OCI-LY1 (cell line): Measurements from ENCODE around the gene PTF1A.

Experiments used
- EZH2 ChIP-seq: fragments of 200-600 bp; sonication (generic), shearing (Covaris generic); IDR thresholded peaks from 2 replicates; pipeline ENCODE4 v1.8.0; 2017; ENCODE audit warnings: borderline replicate concordance, mixed run types, mild to moderate bottlenecking, antibody characterized with exemption, low read length, moderate library complexity, mixed read lengths
- TF ChIP-seq, protein P1 (sequence below): fragments of 200-600 bp; sonication (generic), shearing (Covaris generic); IDR thresholded peaks from 2 replicates; pipeline ENCODE4 v1.5.1; 2017; ENCODE audit warnings: mild to moderate bottlenecking, antibody characterized with exemption, low read length, moderate library complexity, mixed read lengths

DNA sequence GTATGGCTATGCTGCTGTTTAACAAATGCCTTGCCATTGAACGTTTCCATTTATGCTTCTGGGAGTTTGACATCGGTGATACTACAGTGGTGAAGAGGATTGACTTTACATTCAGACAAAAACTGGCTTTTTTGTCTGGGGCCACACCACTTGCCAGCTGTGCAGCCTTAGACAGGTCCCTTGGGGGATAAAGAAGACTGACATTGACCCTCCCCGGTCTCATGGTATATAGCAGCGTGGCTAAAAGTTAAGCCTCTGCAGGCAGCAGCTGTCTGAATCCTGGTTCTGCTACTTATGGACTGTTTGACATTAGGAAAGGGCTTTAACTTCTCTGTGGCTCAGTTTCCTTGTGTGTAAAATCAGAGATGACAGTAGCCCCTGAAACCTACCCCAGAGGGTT lies 42.0 kb upstream of the PTF1A start:
- TF ChIP-seq, protein P1, sequence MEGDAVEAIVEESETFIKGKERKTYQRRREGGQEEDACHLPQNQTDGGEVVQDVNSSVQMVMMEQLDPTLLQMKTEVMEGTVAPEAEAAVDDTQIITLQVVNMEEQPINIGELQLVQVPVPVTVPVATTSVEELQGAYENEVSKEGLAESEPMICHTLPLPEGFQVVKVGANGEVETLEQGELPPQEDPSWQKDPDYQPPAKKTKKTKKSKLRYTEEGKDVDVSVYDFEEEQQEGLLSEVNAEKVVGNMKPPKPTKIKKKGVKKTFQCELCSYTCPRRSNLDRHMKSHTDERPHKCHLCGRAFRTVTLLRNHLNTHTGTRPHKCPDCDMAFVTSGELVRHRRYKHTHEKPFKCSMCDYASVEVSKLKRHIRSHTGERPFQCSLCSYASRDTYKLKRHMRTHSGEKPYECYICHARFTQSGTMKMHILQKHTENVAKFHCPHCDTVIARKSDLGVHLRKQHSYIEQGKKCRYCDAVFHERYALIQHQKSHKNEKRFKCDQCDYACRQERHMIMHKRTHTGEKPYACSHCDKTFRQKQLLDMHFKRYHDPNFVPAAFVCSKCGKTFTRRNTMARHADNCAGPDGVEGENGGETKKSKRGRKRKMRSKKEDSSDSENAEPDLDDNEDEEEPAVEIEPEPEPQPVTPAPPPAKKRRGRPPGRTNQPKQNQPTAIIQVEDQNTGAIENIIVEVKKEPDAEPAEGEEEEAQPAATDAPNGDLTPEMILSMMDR: no peak
- no peak for TF ChIP-seq EZH2
